GM23338 (cell line): ENCODE results near the gene NFKBIB.

ENCODE experiments used
- CREB1 ChIP-seq: fragments of 250-450 bp; sonication (Bioruptor Pico); IDR thresholded peaks from 2 replicates; pipeline ENCODE4 v1.5.0; 2020; ENCODE audit warnings: low read depth, mild to moderate bottlenecking, moderate library complexity
- EZH2 ChIP-seq: fragments of 200-600 bp; sonication (generic); IDR thresholded peaks from one replicate; pipeline ENCODE4 v1.8.0; 2017; ENCODE audit warnings: antibody characterized with exemption, mild to moderate bottlenecking, low read depth; ENCODE audit not compliant: unreplicated experiment
- EZH2phosphoT487 ChIP-seq: fragments of 200-600 bp; sonication (generic); IDR thresholded peaks from one replicate; pipeline ENCODE4 v1.8.1; 2018; ENCODE audit warnings: antibody characterized with exemption; ENCODE audit not compliant: unreplicated experiment
- JUNB ChIP-seq: IDR thresholded peaks from one replicate; pipeline ENCODE4 v1.6.1; 2016; ENCODE audit warnings: antibody characterized with exemption; ENCODE audit not compliant: unreplicated experiment
- NANOG ChIP-seq: IDR thresholded peaks from 2 replicates; pipeline ENCODE4 v1.6.1; 2016; ENCODE audit warnings: antibody characterized with exemption, borderline replicate concordance
- POLR2AphosphoS5 ChIP-seq: IDR thresholded peaks from 2 replicates; pipeline ENCODE4 v1.6.1; 2016; ENCODE audit warnings: antibody characterized with exemption, low read depth
- STAT1 ChIP-seq: IDR thresholded peaks from one replicate; pipeline ENCODE4 v1.6.1; 2016; ENCODE audit warnings: antibody characterized with exemption; ENCODE audit not compliant: unreplicated experiment
- ZNF114 ChIP-seq: fragments of 250-450 bp; sonication (Bioruptor Pico); IDR thresholded peaks from 2 replicates; pipeline ENCODE4 v1.5.0; 2020; ENCODE audit warnings: mild to moderate bottlenecking, moderate library complexity
- ZNF331 ChIP-seq: fragments of 250-450 bp; sonication (Bioruptor Pico); IDR thresholded peaks from 2 replicates; pipeline ENCODE4 v1.5.0; 2020; ENCODE audit warnings: low read depth, mild to moderate bottlenecking, moderate library complexity
- TF ChIP-seq, protein P1 (sequence below), 2 experiments: fragments of 200-600 bp in 1 of 2; sonication (generic) in 1 of 2; conservative IDR thresholded peaks; 2 replicates each; pipeline versions ENCODE4 v1.5.1 to v1.6.1; 2016 to 2017; ENCODE audit warnings: antibody characterized with exemption in 2 of 2, low read depth in 2 of 2, mild to moderate bottlenecking in 2 of 2, moderate library complexity in 1 of 2
- TF ChIP-seq, protein P2 (sequence below): IDR thresholded peaks from one replicate; pipeline ENCODE4 v1.6.1; 2018; ENCODE audit warnings: antibody characterized with exemption; ENCODE audit not compliant: unreplicated experiment
- TF ChIP-seq, protein P3 (sequence below): IDR thresholded peaks from 2 replicates; pipeline ENCODE4 v1.6.1; 2016; ENCODE audit warnings: antibody characterized with exemption
- TF ChIP-seq, protein P4 (sequence below): fragments of 250-450 bp; sonication (Bioruptor Pico); IDR thresholded peaks from 2 replicates; pipeline ENCODE4 v1.5.0; 2020; ENCODE audit warnings: mild to moderate bottlenecking, moderate library complexity

DNA sequence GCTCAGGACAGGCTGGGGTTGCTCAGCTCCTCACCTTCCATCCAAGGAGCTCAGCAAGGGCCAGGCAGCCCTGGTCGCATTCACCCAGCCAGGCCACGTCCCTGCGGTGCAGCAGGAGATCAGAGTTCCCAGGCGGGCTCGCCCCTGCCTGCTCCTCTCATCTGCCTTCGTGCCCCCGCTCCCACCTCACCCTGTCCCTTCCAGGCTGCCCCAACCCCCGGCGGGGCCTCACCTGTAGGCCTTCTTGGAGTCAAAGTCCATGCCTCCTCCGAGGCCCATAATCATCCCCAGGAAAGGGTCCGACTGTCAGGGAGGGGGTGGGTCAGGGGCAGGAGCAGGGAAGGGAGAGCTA, 20.4 kb upstream of the NFKBIB start:
- TF ChIP-seq, protein P1, sequence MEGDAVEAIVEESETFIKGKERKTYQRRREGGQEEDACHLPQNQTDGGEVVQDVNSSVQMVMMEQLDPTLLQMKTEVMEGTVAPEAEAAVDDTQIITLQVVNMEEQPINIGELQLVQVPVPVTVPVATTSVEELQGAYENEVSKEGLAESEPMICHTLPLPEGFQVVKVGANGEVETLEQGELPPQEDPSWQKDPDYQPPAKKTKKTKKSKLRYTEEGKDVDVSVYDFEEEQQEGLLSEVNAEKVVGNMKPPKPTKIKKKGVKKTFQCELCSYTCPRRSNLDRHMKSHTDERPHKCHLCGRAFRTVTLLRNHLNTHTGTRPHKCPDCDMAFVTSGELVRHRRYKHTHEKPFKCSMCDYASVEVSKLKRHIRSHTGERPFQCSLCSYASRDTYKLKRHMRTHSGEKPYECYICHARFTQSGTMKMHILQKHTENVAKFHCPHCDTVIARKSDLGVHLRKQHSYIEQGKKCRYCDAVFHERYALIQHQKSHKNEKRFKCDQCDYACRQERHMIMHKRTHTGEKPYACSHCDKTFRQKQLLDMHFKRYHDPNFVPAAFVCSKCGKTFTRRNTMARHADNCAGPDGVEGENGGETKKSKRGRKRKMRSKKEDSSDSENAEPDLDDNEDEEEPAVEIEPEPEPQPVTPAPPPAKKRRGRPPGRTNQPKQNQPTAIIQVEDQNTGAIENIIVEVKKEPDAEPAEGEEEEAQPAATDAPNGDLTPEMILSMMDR (conservative IDR thresholded peaks at IDR 0.05; ENCODE audit: low read depth in 2 of 2) = no peak
- TF ChIP-seq EZH2 (no peak), POLR2AphosphoS5 (no peak), EZH2phosphoT487 (no peak), CREB1 (CRISPR knock-in tag) (no peak), STAT1 (no peak), JUNB (no peak), NANOG (no peak), ZNF331 (CRISPR knock-in tag) (no peak), ZNF114 (CRISPR knock-in tag) (no peak)
- TF ChIP-seq, protein P2, sequence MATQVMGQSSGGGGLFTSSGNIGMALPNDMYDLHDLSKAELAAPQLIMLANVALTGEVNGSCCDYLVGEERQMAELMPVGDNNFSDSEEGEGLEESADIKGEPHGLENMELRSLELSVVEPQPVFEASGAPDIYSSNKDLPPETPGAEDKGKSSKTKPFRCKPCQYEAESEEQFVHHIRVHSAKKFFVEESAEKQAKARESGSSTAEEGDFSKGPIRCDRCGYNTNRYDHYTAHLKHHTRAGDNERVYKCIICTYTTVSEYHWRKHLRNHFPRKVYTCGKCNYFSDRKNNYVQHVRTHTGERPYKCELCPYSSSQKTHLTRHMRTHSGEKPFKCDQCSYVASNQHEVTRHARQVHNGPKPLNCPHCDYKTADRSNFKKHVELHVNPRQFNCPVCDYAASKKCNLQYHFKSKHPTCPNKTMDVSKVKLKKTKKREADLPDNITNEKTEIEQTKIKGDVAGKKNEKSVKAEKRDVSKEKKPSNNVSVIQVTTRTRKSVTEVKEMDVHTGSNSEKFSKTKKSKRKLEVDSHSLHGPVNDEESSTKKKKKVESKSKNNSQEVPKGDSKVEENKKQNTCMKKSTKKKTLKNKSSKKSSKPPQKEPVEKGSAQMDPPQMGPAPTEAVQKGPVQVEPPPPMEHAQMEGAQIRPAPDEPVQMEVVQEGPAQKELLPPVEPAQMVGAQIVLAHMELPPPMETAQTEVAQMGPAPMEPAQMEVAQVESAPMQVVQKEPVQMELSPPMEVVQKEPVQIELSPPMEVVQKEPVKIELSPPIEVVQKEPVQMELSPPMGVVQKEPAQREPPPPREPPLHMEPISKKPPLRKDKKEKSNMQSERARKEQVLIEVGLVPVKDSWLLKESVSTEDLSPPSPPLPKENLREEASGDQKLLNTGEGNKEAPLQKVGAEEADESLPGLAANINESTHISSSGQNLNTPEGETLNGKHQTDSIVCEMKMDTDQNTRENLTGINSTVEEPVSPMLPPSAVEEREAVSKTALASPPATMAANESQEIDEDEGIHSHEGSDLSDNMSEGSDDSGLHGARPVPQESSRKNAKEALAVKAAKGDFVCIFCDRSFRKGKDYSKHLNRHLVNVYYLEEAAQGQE = no peak
- TF ChIP-seq, protein P3, sequence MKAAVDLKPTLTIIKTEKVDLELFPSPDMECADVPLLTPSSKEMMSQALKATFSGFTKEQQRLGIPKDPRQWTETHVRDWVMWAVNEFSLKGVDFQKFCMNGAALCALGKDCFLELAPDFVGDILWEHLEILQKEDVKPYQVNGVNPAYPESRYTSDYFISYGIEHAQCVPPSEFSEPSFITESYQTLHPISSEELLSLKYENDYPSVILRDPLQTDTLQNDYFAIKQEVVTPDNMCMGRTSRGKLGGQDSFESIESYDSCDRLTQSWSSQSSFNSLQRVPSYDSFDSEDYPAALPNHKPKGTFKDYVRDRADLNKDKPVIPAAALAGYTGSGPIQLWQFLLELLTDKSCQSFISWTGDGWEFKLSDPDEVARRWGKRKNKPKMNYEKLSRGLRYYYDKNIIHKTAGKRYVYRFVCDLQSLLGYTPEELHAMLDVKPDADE = no peak
- TF ChIP-seq, protein P4, sequence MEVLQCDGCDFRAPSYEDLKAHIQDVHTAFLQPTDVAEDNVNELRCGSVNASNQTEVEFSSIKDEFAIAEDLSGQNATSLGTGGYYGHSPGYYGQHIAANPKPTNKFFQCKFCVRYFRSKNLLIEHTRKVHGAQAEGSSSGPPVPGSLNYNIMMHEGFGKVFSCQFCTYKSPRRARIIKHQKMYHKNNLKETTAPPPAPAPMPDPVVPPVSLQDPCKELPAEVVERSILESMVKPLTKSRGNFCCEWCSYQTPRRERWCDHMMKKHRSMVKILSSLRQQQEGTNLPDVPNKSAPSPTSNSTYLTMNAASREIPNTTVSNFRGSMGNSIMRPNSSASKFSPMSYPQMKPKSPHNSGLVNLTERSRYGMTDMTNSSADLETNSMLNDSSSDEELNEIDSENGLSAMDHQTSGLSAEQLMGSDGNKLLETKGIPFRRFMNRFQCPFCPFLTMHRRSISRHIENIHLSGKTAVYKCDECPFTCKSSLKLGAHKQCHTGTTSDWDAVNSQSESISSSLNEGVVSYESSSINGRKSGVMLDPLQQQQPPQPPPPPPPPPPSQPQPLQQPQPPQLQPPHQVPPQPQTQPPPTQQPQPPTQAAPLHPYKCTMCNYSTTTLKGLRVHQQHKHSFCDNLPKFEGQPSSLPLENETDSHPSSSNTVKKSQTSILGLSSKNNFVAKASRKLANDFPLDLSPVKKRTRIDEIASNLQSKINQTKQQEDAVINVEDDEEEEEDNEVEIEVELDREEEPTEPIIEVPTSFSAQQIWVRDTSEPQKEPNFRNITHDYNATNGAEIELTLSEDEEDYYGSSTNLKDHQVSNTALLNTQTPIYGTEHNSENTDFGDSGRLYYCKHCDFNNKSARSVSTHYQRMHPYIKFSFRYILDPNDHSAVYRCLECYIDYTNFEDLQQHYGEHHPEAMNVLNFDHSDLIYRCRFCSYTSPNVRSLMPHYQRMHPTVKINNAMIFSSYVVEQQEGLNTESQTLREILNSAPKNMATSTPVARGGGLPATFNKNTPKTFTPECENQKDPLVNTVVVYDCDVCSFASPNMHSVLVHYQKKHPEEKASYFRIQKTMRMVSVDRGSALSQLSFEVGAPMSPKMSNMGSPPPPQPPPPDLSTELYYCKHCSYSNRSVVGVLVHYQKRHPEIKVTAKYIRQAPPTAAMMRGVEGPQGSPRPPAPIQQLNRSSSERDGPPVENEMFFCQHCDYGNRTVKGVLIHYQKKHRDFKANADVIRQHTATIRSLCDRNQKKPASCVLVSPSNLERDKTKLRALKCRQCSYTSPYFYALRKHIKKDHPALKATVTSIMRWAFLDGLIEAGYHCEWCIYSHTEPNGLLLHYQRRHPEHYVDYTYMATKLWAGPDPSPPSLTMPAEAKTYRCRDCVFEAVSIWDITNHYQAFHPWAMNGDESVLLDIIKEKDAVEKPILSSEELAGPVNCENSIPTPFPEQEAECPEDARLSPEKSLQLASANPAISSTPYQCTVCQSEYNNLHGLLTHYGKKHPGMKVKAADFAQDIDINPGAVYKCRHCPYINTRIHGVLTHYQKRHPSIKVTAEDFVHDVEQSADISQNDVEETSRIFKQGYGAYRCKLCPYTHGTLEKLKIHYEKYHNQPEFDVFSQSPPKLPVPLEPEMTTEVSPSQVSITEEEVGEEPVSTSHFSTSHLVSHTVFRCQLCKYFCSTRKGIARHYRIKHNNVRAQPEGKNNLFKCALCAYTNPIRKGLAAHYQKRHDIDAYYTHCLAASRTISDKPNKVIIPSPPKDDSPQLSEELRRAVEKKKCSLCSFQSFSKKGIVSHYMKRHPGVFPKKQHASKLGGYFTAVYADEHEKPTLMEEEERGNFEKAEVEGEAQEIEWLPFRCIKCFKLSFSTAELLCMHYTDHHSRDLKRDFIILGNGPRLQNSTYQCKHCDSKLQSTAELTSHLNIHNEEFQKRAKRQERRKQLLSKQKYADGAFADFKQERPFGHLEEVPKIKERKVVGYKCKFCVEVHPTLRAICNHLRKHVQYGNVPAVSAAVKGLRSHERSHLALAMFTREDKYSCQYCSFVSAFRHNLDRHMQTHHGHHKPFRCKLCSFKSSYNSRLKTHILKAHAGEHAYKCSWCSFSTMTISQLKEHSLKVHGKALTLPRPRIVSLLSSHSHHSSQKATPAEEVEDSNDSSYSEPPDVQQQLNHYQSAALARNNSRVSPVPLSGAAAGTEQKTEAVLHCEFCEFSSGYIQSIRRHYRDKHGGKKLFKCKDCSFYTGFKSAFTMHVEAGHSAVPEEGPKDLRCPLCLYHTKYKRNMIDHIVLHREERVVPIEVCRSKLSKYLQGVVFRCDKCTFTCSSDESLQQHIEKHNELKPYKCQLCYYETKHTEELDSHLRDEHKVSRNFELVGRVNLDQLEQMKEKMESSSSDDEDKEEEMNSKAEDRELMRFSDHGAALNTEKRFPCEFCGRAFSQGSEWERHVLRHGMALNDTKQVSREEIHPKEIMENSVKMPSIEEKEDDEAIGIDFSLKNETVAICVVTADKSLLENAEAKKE (CRISPR knock-in tag) = no peak
